G401 (cell line): ENCODE data around the gene CHAC1. TPM values are rescaled to one million over a fixed set of nuclear protein-coding genes. Genes with fewer than 3 reads are reported as not detected.

Experiments
- DNase-seq: peaks from one replicate; pipeline ENCODE4 v3.0.0-alpha.2; 2015; ENCODE audit warnings: low spot score
- in situ Hi-C: cut with HindIII; loops from 2 replicates; pipeline ENCODE4 v1.10.0; 2016; ENCODE audit warnings: low sequenced_read_pairs, mixed read lengths
- total RNA-seq: library from RNA; depleted of rRNA; stranded (reverse); fragments of >200 nt; shearing (Covaris generic); gene quantifications from 2 replicates; pipeline ENCODE4 v1.2.3, GENCODE V29; 2014

The CHAC1 gene
- total RNA-seq, 1 experiment from 2014 or later: 12.9 TPM

DNA sequence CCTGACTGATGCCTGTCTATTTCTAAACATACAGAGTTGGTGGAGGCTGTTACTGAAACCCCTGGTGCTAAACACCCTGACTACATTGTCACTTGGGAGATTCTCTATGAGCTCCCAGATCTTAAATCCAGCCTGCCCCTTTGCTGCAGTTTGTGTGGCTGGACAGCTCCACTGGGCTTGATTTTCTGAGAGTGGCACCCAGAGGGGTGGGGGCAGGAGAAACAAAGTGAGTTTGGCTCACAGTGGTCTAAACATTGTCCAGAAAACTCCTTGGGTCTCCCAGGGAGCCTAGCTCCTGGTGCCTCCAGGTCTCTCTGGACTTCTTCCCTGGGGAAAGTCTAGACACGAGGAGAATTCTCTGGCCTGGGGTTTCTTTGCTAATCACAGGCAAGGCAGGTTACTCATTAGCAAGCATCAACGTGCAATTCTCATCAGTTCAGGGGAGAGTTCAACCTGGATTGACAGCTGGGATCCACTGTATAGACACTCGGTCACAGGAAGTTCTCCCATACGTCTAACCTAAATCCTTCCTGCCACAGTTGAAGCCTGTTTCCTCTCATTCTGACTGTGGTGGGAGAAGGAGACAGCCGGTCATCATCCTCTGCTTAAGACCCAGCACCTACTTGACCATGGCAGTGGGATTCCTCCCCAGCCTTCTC, 31.2 kb upstream of the CHAC1 start:
- in situ Hi-C loops: no loop called here
- no peak for DNase-seq

DNA sequence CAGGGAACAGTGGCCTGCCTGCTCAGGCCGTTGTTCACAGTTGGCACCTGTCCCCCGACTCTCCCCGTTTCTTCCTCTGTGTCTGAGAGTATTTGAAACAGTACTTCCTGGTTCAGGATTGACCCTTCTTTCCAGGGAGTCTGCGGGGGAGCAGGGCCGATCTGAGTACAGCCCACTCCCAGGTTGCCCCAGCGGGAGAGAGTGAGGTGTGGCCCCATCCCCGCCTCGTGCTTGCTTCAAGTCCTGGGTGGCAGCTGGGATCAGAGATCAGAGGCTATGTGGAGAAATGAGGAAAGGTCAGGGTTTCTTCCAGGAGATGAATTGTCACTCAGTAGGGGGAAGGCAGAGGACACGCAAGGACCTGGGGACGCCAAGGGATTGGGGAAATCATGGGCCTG, 30.7 kb upstream of the CHAC1 start:
- no peak for DNase-seq
- in situ Hi-C loops: no loop called here

- in situ Hi-C loops: no loop called here
- no peak for DNase-seq
These were observed 29.7 kb upstream of the CHAC1 start for GRCh38 chr15:40923551-40923950.

GRCh38 chr15:40925495-40925862, 27.8 kb upstream of the CHAC1 start:
- DNase-seq: no peak
- in situ Hi-C loops: no loop called here

- DNase-seq: peak; percentile 42
- in situ Hi-C loops: no loop called here
These were observed 27.2 kb upstream of the CHAC1 start for GRCh38 chr15:40925863-40926658.

DNA sequence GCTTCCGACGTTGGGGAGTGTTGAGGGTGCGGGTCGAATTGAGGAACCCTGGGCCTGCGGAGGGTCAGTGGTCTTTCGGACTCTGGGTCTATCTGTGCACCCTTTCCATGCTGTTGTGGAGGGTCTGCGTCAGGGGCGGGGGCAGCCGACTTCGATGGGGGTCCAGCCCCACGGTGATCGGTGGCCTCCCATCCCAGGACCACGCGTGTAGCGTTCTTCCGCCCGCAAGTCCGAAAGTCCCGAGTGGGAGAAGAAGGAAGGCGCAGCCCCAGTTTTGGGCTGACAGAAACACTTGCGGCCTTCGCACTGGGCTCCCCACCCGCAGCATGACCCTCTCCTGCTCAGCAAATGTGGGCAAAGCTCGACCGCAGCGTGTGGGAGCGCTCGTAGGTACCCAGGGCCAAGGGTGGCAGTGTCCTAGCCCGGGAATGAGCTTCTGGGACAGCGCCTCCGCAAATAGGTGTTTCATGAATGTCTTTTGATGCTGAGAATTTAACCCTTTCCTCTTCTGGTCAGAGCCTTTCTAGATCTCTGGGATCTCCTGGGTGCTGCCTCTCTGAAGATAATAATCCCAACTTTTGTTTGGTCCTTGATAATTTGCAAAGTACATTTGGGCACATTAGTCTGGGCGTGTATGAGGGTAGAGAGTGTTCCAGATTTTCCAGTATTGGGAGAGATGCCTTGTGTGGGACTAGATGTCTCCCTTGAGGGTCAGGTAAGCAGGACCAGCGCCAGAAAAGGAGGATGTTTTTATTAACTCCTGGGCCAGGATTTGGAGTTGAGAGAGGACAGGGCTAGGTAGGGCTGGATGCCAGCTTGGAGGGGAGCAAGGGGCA, 26.4 kb upstream of the CHAC1 start:
- in situ Hi-C loops: no loop called here
- no peak for DNase-seq

DNA sequence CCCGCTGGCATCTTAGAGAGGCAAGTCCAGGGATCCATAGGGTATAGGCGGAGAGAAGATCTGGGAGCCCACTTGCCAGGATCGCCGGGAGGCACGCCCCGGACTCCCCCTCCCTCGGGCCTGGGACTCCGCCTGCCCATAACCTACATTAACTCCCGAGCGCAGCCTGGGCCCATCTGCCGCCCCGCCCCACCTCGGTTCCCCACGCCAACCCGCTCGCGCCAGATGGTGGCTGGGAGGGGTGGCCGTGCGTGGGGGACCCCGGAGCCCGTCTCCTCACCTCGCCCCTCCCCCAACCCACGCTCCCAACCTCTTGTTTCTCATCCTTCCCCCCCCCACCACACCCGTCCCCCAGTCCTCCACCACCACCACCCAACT, 25.8 kb upstream of the CHAC1 start:
- in situ Hi-C loops: no loop called here
- no peak for DNase-seq

GRCh38 chr15:40927873-40928806, 25.1 kb upstream of the CHAC1 start:
- no peak for DNase-seq
- in situ Hi-C loops: no loop called here

- in situ Hi-C loops: no loop called here
These were observed 24.2 kb upstream of the CHAC1 start, which contains the start of gene DLL4 for GRCh38 chr15:40928821-40929659. Gene DLL4 (plus strand): TSS chr15:40929340. CDS start chr15:40929669, 329 bp downstream.

GRCh38 chr15:40929660-40930429, 23.4 kb upstream of the CHAC1 start:
- in situ Hi-C loops: no loop called here
- no peak for DNase-seq

More at GRCh38 chr15:40928821-40929659, 24.2 kb upstream of the CHAC1 start, which contains the start of gene DLL4:
- peak; percentile 69 for DNase-seq

GRCh38 chr15:40930430-40931299, 22.6 kb upstream of the CHAC1 start:
- DNase-seq: peak; percentile 72
- in situ Hi-C loops: no loop called here

DNA sequence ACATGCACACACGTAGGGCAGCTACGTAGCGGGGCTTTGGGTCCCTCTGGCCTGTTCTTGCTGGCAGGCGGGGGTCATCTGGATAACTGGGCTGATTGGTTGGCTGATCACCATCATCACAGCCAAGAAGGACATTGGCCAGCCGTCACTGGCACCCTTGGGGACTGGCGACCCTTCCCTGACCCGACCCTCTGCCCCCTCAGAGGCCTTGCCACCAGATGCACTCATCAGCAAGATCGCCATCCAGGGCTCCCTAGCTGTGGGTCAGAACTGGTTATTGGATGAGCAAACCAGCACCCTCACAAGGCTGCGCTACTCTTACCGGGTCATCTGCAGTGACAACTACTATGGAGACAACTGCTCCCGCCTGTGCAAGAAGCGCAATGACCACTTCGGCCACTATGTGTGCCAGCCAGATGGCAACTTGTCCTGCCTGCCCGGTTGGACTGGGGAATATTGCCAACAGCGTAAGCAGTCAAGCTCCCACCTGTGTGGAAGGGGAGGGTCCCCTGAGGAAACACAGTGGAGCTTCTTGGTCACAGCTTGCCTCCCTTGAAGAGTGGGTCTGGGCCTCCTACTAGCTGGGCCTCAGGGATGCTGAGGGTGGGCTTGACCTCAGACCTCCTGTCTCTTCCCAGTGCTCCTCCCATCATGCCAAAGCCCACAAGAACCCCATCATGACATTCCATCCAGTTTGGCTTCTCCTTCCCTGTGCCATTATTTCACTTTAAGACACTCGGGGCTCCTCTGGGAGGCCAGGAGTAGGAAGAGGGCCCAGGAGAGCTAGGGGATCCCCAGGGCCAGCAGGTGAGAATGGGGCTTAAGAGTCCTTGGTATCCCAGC, 21.8 kb upstream of the CHAC1 start:
- in situ Hi-C loops: no loop called here
- DNase-seq: peak; percentile 69

DNA sequence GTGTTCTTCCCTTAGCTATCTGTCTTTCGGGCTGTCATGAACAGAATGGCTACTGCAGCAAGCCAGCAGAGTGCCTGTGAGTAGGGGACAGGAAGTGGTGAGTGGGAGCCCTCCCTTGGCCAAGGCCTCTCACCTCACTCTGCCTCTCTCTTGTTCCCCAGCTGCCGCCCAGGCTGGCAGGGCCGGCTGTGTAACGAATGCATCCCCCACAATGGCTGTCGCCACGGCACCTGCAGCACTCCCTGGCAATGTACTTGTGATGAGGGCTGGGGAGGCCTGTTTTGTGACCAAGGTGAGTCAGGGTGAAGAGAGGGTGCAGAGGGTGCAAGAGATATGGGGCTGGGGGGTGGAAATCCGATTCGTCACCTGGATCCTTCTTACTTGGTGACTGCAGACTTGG, 21.1 kb upstream of the CHAC1 start:
- peak; percentile 37 for DNase-seq
- in situ Hi-C loops: no loop called here

DNA sequence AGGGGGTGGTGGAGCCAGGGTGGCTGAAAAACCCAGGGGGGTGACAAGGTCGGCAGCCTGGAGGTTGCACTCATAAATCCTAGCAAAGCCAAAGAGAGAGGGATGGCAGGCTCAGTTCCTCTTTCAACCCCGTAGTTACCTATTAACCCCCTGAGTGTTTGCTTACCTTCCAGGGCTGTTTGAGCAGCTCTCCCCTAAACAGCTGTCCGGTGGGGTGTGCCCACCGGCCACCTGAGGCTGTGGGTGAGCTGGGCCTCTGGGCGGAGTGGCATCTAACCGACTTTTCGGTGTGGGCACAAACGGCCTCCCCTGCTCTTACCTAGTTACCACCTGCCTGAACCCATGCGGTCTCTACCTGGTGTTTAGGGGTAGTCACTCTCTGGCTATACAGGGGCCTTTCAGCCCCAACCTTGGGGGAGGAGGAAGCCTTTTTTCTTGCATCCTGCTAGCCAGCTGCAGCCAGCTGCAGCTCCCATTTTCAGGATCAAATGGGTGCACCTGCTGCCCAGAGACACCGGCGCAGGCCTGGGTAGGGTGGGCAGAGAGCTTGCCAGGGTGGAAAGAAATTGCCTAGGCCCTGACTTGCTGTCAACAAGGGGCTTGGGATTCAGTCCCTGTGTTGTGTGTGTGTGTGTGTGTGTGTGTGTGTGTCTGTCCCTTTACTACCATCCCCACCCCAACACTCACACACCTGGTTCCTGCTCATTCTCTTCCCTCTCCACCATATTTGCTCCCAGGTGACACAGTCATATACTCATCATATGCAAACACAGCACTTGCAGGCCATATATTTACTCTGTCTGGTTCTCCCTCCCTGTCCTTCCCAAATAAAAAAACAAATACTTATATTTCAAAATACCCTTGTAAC, 20.4 kb upstream of the CHAC1 start:
- in situ Hi-C loops: no loop called here
- DNase-seq: no peak

DNA sequence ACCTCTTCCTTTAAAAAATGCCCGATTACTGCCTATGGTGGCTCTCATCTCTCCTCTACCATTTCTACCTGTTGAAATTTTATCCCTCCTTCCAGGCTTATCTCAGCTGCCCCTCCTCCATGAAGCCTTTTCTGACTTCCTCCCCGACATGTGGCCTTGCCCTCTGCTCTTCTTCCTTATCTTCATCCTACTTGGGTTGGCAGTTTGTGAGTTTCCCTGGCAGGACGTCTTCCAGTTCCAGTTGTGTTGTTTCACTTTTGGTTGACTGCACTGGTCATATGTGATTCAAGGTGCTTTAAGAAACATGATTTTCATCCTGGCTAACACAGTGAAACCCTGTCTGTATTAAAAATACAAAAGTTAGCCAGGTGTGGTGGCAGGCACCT, 19.8 kb upstream of the CHAC1 start:
- no peak for DNase-seq
- in situ Hi-C loops: no loop called here
